Activated CD8-positive, alpha-beta memory T cell treated with anti-CD3 and anti-CD28 coated beads, Interleukin-2, amount 50 U/mL, for 1 hour (primary cell): ENCODE results near the gene ZNF668.
"Not testable (repeated sequence)": the region's sequence is repeated elsewhere in the genome, so short reads cannot be mapped to it uniquely, and the experiment has no call there.

ENCODE experiments used
- DNase-seq: peaks from one replicate; pipeline ENCODE4 v3.0.0-alpha.2; 2020; ENCODE audit errors: extremely low read depth

ZNF668 gene

DNA sequence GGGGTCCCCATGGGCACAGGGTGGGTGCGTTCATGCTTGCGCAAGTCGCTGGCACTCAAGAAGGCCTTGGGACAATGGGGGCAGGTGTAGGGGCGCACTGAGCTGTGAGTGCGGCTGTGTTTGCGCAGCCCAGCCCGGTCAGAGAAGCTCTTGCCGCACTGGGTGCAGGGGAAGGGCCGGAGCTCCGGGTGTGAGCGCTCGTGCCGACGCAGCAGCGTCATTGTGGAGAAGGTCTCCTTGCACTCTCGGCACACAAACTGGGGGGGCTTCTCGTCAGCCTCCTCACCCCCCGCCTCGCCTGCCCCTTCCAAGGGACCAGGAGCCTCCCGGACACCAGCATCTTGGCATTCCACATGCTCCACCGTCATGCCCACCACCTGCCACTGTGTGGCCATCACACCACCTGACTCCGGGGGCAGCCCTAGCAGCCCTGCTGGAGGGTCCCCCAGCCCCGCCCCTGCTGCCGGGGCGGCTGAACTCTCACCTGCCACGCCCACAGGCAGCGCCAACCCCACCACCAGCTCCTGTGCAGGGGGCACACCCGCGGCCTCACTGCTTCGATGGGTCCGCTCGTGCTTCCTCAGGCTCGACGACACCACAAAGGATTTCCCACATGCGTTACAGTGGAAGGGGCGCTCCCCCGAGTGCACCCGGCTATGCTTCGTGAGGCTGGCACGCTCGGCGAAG, 12.8 kb downstream of the ZNF668 start:
- no peak for DNase-seq

DNA sequence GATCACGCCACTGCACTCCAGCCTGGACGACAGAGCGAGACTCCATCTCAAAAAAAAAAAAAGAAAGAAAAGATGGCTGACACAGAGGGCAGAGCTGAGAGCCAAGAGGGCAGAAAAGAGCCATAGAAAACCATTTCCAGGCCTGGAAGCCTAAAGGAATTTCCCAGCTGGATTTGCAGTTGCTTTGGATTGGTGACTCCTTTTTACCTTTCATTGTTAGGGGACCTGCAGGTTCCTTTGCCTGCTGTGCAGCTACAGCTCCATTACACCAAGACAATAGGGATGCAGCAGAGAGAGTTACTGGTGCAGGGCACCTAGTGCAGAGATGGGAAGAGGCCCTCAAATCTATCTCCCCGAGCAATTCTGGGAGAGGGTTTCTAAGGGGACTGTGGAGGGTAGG, 18.4 kb downstream of the ZNF668 start:
- no peak for DNase-seq

DNA sequence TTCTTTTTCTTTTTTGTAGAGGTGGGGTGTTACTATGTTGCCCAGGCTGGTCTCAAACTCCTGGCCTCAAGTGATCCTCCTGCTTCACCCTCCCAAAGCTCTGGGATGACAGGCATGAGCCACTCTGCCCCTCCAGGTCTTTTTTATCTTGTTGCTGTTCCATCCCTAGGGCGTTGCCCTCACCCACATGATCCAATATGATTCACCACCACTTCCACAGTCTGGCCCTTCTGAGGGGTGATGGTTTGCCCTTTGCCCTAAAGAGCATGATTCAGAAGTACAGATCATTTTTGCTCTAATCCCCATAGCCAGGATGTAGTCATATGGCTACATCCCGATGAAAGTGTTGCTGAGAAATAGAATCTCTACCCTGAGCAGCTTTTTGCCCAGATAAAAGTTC, 21.9 kb downstream of the ZNF668 start:
- no peak for DNase-seq

DNA sequence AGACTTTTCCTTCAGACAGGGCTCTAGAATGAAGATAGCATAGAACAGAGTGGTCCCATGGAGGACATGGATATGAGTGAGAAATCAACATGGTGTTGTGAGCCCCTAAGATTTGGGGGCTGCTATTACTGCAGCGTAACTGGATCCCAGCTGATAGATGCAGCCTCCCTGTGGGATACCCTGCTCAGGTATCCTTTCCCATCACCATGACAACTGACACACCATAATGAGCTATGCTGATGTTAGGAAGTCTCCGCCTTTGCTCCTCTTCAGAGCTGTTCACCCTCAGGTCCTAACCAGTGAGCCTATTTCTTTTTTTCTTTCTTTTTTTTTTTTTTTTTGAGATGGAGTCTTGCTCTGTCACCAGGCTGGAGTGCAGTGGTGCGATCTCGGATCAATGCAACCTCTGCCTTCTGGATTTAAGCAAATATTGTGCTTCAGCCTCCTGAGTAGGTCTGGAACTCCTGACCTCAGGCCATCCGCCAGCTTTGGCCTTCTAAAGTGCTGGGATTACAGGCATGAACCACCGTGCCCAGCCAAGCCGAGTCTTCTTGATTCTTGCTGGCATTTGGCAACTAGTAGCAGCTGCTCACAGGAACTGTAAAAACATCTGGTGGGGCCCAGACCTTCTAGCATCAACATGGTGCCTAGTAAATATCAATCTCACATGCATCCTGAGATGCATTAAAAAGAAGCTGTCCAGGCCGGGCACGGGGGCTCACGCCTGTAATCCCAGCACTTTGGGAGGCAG, 23.6 kb downstream of the ZNF668 start:
- DNase-seq: no peak

DNA sequence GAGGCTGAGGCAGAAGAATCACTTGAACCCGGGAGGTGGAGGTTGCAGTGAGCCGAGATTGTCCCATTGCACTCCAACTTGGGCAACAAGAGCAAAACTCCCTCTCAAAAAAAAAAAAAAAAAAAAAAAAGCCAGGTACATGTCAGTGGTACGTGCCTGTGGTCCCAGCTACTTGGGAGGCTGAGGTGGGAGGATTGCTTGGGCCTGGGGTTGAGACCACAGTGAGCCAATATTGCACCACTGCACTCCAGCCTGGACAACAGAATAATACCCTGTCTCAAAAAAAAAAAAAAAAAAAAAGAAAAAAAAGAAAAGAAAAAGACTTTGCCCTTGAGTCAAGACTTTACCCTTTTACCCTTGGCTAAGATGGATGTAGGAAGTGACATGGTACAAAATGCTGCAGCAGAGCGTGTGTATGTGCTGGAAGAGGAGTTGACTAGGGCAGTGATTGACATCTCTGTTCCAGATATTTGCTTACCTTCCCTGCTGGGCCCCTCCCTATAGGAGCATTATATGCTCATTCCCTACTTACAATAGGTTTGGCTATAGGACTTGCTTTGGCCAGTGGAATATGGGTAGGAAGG, 30.1 kb downstream of the ZNF668 start:
- DNase-seq: no peak

DNA sequence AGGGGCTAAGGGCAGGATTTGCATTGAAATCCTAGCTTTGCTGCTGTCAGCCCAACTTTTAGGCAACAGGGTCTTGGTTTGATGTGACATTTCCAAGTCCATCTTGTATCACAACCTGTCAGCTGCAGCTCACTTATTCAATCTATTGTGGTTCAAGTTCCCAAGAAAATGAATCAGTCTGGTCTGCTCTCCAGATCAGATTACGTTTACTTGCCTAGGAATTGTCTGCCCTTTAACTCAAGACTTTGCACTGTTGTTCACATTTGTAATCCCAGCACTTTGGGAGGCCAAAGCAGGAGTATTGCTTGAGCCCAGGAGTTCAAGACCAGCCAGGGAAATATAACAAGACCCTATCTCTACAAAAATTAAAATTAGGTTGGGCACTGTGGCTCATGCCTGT, 30.7 kb downstream of the ZNF668 start:
- no peak for DNase-seq

DNA sequence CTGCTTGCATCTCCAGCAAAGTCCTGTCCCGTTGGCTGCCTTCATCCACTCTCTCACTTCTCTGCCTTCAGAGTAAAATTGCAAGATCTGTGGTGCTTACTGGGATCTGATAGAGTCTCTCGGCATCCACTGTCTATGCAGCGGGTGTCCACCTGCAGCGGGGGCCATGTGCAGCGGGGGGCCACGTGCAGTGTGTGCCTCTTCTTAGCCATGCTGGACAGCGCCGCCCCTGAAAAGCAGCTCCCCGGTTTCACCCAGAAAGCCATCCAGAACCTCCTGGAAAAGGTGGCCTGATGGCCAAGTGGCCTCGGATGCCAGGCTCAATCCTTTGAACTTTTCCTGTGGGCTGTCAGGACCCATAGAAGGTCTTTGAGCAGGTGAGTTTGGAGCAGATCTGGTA, 31.2 kb downstream of the ZNF668 start:
- no peak for DNase-seq

DNA sequence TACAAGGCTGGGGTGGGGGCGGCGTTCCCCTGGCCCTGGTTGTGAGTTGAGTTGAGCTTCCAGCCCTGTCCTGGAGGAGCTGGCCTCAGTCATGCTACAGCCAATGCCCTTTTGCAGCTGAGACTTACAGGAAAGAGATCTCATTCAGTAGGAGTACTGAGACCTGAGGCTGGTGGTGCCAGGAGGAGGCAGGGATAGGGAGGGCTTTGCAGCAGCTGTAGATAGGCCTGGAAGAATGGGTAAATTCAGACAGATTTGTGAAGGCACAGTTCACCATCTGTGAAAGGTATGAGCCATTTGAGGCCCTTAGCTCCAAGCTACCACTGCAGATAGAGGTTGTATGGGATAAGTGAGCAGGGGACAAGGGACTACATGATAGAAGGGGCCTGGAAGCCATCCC, 35.0 kb downstream of the ZNF668 start:
- DNase-seq: no peak

DNA sequence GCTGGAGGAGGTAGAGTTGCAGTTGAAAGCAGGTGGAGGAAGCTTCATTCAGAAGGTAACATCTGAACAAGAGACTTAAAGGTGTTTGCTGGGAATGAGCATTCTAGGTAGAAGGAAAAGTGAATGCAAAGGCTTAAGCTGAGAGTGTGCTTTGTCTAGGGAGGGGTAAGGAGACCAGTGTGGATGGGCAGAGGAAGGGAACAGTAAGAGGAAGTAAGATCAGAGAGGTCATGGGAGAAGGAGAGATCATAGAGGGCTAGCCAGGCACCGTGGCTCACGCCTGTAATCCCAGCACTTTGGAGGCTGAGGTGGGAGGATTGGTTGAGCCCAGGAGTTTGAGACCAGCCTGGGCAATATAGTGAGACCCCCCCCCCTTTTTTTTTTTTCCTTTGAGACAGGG, 37.3 kb downstream of the ZNF668 start:
- DNase-seq: no peak

DNA sequence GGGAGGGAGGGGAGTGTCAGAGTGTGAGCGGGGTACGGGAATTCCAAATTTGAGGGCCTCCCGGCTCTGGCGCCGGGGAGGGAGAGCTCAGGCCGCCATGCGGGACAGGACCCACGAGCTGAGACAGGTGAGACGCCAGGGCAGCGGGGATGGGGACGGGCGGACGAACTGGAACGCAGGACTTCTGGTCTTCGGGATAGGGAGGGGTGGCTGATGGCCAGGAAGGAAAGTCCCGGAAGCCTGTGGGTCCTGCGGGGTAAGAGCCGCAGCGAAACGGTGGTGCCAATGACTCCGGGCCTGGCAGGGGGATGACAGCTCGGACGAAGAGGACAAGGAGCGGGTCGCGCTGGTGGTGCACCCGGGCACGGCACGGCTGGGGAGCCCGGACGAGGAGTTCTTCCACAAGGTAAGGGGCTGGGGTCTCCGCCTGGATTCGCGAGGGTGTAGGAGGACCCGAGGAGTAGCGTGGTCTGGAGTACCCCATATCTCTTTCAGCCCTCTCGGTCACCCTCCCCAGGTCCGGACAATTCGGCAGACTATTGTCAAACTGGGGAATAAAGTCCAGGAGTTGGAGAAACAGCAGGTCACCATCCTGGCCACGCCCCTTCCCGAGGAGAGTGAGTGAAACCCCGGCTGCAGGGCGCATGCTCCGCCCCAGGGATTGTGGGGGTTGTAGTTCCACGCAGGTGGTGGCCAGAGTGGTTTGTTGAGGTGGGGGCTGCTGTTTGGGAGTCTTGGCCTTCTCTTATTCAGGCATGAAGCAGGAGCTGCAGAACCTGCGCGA, 40.1 kb downstream of the ZNF668 start:
- peak; percentile 67 for DNase-seq

DNA sequence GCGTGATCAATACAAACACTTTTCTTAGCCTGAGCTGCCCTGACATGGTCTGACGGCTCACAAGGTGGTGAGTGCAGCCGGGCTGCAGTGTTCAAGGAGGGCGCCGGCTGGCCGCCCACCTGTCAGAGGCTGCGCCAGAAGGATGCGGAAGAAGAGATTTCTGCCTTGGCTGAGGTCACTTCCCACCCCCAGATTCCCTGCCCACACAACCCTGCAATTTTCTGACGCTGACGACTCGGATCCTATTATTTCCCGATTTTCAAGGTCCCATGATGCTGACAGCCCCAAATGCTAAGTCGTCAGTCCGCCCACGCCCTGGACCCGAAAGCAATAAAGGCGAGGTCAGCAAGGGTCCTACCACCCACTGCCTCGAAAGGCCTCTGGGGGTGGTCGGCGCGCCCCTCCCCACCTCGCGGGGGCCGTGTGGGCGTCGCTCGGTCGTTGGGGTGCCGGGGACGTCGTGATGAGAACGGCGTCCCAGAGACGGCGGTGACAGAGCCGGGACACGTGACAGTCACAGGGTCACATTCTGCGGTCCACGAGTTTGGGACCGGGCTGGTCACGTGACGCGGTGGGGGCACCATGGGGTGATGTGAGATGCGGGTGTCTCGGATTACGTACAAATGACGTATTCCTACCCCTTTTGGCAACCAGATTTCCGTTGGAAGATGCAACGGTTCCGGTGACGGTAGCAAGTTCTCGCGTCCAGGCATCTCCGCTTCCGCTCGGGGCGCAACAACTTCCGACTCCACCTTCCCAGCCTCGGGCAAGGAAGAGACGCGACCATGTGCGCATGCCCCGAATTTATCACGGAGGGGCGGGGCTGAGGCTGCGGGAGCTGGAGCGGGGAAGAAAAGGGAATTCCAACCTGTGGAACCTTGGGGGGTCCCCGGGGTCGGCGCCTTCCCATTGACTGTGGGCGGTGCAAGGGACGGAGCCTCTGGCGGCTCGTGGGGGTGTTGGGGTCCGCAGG, 41.0 kb downstream of the ZNF668 start, which contains the start of gene STX4:
Gene STX4 (plus strand): TSS at position 823 of the 973 bp plus-strand sequence. CDS start 248 bp downstream, outside the sequence.
- DNase-seq: peak; percentile 99

DNA sequence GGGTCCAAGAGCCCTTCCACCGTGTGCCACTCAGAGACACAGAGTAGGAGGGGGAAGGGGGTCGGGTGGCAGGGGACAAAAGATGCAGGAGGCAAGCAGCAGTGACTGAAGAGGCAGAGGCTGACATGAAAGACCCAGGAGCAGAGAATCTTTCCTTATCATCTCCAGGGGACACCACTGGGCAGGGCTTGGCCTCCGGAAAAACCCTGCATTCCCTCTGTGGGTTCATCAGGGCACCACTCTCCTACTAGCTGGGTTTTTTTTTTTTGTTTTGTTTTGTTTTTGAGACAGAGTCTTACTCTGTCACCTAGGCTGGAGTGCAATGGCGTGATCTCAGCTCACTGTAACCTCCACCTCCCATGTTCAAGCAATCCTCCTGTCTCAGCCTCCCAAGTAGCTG, 42.8 kb downstream of the ZNF668 start:
- DNase-seq: no peak

DNA sequence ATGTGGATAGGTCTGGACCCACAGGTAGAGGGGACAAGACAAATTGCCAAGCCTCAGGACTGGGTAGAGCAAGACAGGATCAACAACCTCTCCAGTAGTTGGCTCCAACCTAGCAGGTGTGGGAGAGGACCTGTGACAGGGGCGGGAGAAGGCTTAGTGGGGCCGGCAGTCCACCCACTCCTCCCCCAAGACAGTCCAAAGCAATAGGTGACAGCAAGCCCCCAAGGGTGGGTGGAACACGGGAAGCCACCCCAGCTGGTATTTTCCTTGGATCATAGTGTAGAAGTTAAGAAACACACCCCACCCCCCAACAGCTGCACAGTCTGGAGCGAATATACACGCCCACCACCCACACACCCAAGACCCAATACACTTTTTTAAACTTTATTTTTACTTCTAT, 44.8 kb downstream of the ZNF668 start:
- no peak for DNase-seq

DNA sequence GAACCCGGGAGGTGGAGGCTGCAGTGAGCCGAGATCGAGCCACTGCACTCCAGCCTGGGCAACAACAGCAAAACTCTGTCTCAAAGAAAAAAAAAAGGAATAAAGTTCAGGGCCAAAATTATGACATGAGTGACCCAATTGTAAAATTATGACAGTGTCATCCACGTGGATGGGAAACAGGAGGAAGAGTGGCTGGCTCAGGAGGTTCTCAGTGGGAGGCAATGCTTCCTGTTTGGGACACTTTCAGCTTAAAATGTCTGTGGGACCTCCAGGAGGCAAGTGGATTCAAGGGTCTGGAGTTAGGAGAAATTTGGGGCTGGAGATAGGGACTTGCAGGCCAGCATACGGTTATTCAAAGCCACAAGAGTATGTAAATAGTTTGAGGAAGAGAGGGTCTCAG, 48.7 kb downstream of the ZNF668 start:
- no peak for DNase-seq

DNA sequence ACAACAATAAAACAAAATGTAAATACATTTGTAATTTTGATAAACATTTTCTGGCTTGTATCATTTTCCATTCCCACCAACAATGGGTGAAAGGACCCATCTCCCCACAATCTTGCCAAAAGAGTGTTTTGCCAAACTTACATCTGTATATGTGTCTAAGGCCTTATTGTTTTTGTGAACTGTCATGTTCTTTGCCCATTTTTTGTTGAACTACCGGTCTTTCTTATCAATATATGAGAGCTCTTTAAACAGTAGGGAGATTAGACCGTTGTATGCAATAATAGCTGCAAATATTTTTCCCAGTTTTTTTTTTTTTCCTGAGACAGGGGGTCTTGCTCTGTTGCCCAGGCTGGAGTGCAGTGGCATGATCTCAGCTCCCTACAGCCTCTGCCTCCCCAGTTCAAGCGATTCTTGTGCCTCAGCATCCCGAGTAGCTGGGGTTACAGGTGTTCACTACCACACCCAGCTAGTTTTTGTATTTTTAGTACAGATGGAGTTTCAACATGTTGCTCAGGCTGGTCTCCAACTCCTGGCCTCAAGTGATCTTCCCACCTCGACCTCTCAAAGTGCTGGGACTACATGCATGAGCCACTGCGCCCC, 50.3 kb downstream of the ZNF668 start:
- DNase-seq: no peak

DNA sequence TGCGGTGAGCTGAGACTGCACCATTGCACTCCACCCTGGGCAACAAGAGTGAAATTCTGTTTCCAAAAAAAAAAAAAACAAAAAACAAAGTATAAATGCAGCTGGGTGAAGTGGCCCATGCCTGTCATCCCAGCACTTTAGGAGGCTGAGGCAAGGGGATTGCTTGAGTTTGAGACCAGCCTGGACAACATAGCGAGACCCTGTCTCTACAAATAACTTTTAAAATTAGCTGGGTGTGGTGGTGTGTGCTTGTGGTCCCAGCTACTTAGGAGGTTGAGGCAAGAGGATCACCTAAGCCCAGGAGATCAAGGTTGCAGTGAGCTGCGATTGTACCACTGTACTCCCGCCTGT, 50.8 kb downstream of the ZNF668 start:
- DNase-seq: no peak

DNA sequence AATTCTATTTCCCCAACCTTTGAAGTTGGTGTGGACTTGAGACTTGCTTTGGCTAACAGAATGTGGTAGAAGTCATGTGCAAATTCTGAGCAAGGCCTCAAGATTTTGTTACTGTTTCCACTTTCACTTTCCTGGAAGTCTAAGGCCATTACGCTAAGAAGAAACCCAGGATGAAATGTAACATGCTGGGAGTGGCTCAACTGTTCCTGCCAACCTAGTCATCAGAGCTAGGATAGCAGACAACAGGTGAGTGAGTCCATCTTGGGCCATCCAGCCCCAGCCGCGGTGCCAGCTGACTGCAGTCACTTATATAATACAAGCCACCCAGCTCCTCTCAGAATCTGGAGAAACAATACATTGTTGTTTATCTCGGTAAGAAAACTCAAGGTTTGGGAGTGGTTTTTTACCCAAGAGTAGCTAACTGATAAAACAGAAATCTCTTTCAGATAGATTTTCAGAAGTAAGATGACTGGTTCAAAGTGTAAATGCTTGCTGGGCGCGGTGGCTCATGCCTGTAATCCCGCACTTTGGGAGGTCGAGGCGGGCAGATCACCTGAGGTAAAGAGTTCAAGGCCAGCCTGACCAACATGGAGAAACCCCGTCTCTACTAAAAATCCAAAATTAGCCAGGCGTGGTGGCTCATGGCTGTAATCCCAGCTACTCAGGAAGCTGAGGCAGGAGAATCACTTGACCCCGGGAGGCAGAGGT, 51.3 kb downstream of the ZNF668 start:
- no peak for DNase-seq

DNA sequence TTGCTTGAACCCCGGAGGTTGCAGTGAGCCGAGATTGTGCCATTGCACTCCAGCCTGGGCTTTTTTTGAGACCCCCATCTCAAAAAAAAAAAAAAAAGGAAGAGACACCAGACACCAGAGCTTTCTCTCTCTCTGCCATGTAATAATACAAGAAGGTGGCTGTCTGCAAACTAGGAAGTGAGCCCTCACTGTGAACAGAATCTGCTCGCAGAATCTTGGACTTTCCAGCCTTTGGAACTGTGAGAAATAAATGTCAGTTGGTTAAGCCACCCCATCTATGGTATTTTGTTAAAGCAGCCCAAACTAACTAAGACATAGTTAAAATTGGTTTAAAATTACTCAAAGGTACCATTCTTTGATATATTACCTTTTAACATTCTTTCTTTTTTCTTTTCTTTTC, 53.5 kb downstream of the ZNF668 start:
- DNase-seq: no peak

DNA sequence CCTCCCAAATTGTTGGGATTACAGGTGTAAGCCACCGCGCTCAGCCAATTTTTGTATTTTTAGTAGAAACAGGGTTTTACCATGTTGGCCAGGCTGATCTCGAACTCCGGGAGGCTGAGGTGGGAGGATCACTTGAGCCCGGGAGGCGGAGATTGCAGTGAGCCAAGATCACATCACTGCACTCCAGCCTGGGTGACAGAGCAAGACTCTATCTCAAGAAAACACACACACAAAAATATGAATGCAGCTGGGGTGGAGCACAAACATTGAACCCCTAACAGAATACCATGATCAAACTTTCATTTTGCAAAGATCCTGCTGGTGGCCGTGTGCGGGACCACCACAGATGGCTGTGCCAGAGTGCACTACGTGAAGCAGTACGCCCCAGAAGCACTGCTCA, 56.3 kb downstream of the ZNF668 start:
- DNase-seq: not testable (repeated sequence)

DNA sequence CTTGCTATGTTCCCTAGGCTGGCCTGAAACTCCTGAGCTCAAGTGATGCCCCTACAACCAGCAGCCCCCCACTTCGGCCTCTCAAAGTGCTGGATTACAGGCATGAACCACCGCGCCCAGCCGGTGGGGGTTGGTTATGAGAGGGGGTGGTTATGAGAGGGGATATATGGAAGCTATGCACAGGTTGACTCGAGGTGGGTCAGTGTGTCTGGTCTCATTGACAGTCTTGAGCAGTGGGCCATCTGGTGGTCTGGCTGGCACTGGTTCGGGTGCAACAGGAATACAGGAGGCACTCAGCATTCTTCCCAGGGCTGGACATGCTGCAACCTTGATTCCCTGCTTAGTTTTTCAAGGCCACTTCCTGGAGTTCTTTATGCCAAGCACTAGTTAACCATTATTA, 58.0 kb downstream of the ZNF668 start:
- no peak for DNase-seq
